ENCODE data around the gene METTL4. TPM values are rescaled to one million over a fixed set of nuclear protein-coding genes. Genes with fewer than 3 reads are reported as not detected.

The METTL4 gene
- total and polyA plus RNA-seq, 2 of the 8 experiments (the other 6 are each of a cell fraction or from before 2014, with no cell fraction given), result 8.5 to 11.5 TPM

GRCh38 chr18:2555895-2556294, 15.4 kb downstream of the METTL4 start:
- H3K36me3 ChIP-seq (ENCODE audit: control insufficient read depth in 2 of 4, insufficient read depth in 4 of 4, low read length in 3 of 4), result no peaks in the 10 kb centered on the region; a peak in 3 of 8 replicates
- DNase-seq (ENCODE audit: low read depth in 1 of 2, low spot score in 2 of 2), result no peak

More at GRCh38 chr18:2555895-2556294, 15.4 kb downstream of the METTL4 start:
- Histone ChIP-seq H3K79me1 (ENCODE audit: low read depth, low read length) (no peaks in the 10 kb centered on the region), H2BK15ac (ENCODE audit: low read length) (no peak overlapping the region), H4K5ac (ENCODE audit: insufficient read length, low read depth, low read length) (no peak overlapping the region), H3K4ac (replicated peaks; ENCODE audit: insufficient read length, low read depth, low read length) (no peak overlapping the region), H3K79me2 (ENCODE audit: control insufficient read depth in 1 of 2, insufficient read depth in 2 of 2, low read length in 2 of 2) (no peaks in the 10 kb centered on the region), H3K4me3 (ENCODE audit: extremely low read depth in 1 of 4, insufficient read depth in 2 of 4, low read depth in 3 of 4, low read length in 4 of 4) (no peak overlapping the region), H3K9me3 (ENCODE audit: insufficient read depth in 2 of 2, low read depth in 1 of 2, low read length in 1 of 2) (no peaks in the 10 kb centered on the region), H3K27ac (ENCODE audit: low read depth, low read length) (no peak overlapping the region), H3K23ac (ENCODE audit: insufficient read length) (no peak overlapping the region), H3K9ac (replicated peaks in 1 of 4; ENCODE audit: extremely low read depth in 1 of 4, low read depth in 3 of 4, low read length in 3 of 4) (no peak overlapping the region), H4K20me1 (replicated peaks in 1 of 2; ENCODE audit: control insufficient read depth in 1 of 2, insufficient read depth in 2 of 2, low read length in 2 of 2) (no peaks in the 10 kb centered on the region), H3K27me3 (replicated peaks in 1 of 4; ENCODE audit: control insufficient read depth in 3 of 4, extremely low read depth in 1 of 4, insufficient read depth in 3 of 4, low read length in 3 of 4) (no peaks in the 10 kb centered on the region), H3K14ac (ENCODE audit: insufficient read length) (no peak overlapping the region), H2BK120ac (replicated peaks; ENCODE audit: low read depth, low read length) (no peak overlapping the region), H3K18ac (ENCODE audit: extremely low read depth, low read length) (no peak overlapping the region), H2BK12ac (ENCODE audit: low read depth, low read length) (no peak overlapping the region), H4K8ac (ENCODE audit: extremely low read depth, insufficient read depth, low read length) (peak overlapping the region; percentile 57; the same call in 1 of the 2 replicates), H2AK5ac (ENCODE audit: low read depth, low read length) (no peak overlapping the region), H3K4me1 (replicated peaks in 1 of 4; ENCODE audit: control insufficient read depth in 3 of 4, insufficient read depth in 4 of 4, low read length in 3 of 4) (no peaks in the 10 kb centered on the region), H2AFZ (ENCODE audit: low read length) (no peak overlapping the region), H2BK5ac (ENCODE audit: low read depth, low read length) (no peak overlapping the region; the same call in 1 of the 2 replicates), H2BK20ac (ENCODE audit: low read length) (no peak overlapping the region), H3K56ac (replicated peaks; ENCODE audit: insufficient read length, low read depth, low read length) (no peak overlapping the region), H3K4me2 (ENCODE audit: insufficient read depth in 1 of 2, low read depth in 2 of 2, low read length in 2 of 2) (no peak overlapping the region), H3K23me2 (ENCODE audit: low read depth, low read length) (no peaks in the 10 kb centered on the region), H4K91ac (replicated peaks; ENCODE audit: insufficient read length, low read length) (no peak overlapping the region)
- ChIA-PET CTCF (ENCODE audit: partially characterized antibody) (interaction anchor here (0.7 to 2.9 kb wide), 4 partner anchors 9 to 872 kb away, joined by 4 to 13 read pairs (median 5); no protein-coding TSS in a partner anchor), POLR2A (ENCODE audit: partially characterized antibody) (no interaction called here)
- FAIRE-seq, result peak; percentile 19
- WGBS, 2 experiments (ENCODE audit: extremely low coverage in 1 of 2, insufficient coverage in 1 of 2, insufficient read length in 1 of 2, insufficient replicate concordance in 2 of 2, low coverage in 1 of 2, low lambda C conversion rate in 2 of 2, missing lambda C conversion rate in 1 of 2), result 77% methylated on average over 4 of the region's 4 CpGs; no CpG with 5 or more reads in 1 of the 2 experiments
- TF ChIP-seq KDM1A (IDR thresholded peaks at IDR 0.05; ENCODE audit: borderline replicate concordance, low read length), result no peak
- no peak for TF ChIP-seq BRCA1 (IDR thresholded peaks at IDR 0.05; ENCODE audit: low read depth, low read length)
- no peak for TF ChIP-seq POLR2AphosphoS5 (IDR thresholded peaks at IDR 0.05; ENCODE audit: low read depth, low read length)
- no peak for TF ChIP-seq CREB1 (IDR thresholded peaks at IDR 0.05)
- TF ChIP-seq TBP (IDR thresholded peaks at IDR 0.05; ENCODE audit: low read depth, low read length), result no peak

Measured in H1 (cell line).